ENCODE results near the gene TMEM200A. TPM values are rescaled to one million over a fixed set of nuclear protein-coding genes. Genes with fewer than 3 reads are reported as not detected.

TMEM200A gene
- total and polyA plus RNA-seq, 7 donors, result 0.71 to 10.2 (median 4.4) TPM

DNA sequence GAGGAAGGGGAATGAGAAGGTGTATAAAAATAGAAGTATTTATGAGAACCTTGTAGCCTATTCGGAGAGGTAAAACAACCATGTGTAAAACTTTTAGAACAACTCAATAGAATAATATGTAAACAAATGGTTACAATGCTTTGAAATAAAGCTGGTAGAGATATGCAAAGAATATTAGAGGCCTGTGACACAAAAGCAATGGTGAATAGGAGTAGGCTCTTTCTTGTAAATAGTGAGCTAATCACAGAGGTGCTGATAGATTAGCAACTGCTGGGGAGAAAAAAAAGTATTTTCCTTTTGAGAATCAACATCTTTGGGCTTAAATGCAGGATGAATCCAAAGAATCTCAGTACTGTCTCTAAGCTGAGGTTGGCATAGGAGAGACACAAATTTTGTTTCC, 7.0 kb downstream of the TMEM200A start:
- 76 to 94% methylated on average over 1 of the region's 1 CpG for WGBS, 2 donors
- Histone ChIP-seq H3K4me3 (no peak overlapping the region), H3K27ac (no peak overlapping the region), H3K27me3 (peaks cover 0 to 3% (median 0%) of the 10 kb centered on the region in 3 donors), H3K36me3 (no peaks in the 10 kb centered on the region), H3K4me1 (no peaks in the 10 kb centered on the region), H3K9me3 (no peaks in the 10 kb centered on the region)
- TF ChIP-seq POLR2A (IDR thresholded peaks at IDR 0.05) (no peak), POLR2AphosphoS5 (IDR thresholded peaks at IDR 0.05) (no peak), EP300 (IDR thresholded peaks at IDR 0.05) (no peak), CTCF (IDR thresholded peaks at IDR 0.05) (no peak)
- intact Hi-C loops (cut with DNase I), result no loop called here
- DNase-seq, result no peak

- Histone ChIP-seq H3K27me3 (no peaks in the 10 kb centered on the region), H3K4me1 (no peaks in the 10 kb centered on the region), H3K27ac (no peak overlapping the region), H3K4me3 (no peak overlapping the region), H3K9me3 (no peaks in the 10 kb centered on the region), H3K36me3 (no peaks in the 10 kb centered on the region)
- no peak for DNase-seq
- intact Hi-C loops (cut with DNase I), result no loop called here
- WGBS, 2 donors, result 84 to 98% methylated on average over 2 of the region's 2 CpGs
- TF ChIP-seq CTCF (IDR thresholded peaks at IDR 0.05), result no peak
- TF ChIP-seq EP300 (IDR thresholded peaks at IDR 0.05), result no peak
- TF ChIP-seq POLR2A (IDR thresholded peaks at IDR 0.05), result no peak
- TF ChIP-seq POLR2AphosphoS5 (IDR thresholded peaks at IDR 0.05), result no peak
Measured at GRCh38 chr6:130373992-130374391, 8.2 kb downstream of the TMEM200A start.

DNA sequence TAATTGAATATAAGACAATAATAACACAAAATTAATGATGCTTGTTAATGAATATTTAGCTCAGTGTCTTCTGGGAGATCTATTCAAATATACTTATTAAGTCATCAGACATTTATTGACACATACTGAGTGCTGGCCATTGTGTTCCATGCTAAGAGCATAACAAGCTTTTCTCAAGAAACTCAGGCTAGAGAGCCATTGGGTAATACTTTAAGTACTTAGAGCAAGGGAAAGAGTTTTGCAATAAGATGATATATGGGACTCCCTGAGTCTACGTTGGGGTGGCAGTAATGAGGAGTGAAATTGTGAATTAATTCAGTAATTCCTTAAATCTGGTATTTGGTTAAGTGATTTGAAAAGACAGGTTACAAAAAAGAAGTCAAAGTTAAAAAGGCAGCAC, 11.1 kb downstream of the TMEM200A start:
- no peak for TF ChIP-seq POLR2AphosphoS5 (IDR thresholded peaks at IDR 0.05)
- no peak for TF ChIP-seq POLR2A (IDR thresholded peaks at IDR 0.05)
- TF ChIP-seq CTCF (IDR thresholded peaks at IDR 0.05), result no peak
- no peak for TF ChIP-seq EP300 (IDR thresholded peaks at IDR 0.05)
- Histone ChIP-seq H3K4me1 (no peaks in the 10 kb centered on the region), H3K27me3 (no peaks in the 10 kb centered on the region), H3K36me3 (no peaks in the 10 kb centered on the region), H3K27ac (no peak overlapping the region), H3K4me3 (no peak overlapping the region), H3K9me3 (no peaks in the 10 kb centered on the region)
- intact Hi-C loops (cut with DNase I), result no loop called here
- 63 to 81% methylated on average over 1 of the region's 1 CpG for WGBS, 2 donors
- no peak for DNase-seq

DNA sequence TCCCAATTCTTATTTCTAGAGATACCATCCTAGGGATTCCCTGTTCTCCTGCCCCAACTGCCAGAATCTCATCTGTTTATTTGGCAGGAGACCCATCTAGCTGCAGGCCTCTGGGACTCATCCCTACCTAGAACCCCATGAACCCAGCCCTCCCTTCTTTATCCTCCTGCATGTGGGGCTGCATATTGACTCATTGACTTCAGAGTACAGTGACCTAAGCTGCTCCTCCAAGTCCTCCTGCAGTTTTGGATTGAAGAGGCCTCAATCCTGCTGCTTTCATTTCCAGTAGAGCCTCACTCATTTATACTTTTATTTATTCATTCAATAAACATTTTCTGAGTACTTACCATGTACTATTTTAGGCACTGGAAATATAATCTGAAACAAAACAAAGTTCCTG, 11.6 kb downstream of the TMEM200A start:
- H3K4me1 ChIP-seq, result no peaks in the 10 kb centered on the region
- H3K36me3 ChIP-seq, result no peaks in the 10 kb centered on the region
- no peak overlapping the region for H3K4me3 ChIP-seq
- intact Hi-C loops (cut with DNase I), result no loop called here
- no peaks in the 10 kb centered on the region for H3K27me3 ChIP-seq
- no peak for TF ChIP-seq POLR2A (IDR thresholded peaks at IDR 0.05)
- TF ChIP-seq CTCF (IDR thresholded peaks at IDR 0.05), result no peak
- no peak for TF ChIP-seq POLR2AphosphoS5 (IDR thresholded peaks at IDR 0.05)
- no peak for TF ChIP-seq EP300 (IDR thresholded peaks at IDR 0.05)
- H3K27ac ChIP-seq, result no peak overlapping the region
- H3K9me3 ChIP-seq, result no peaks in the 10 kb centered on the region
- DNase-seq, result no peak

GRCh38 chr6:130377915-130378314, 12.1 kb downstream of the TMEM200A start:
- Histone ChIP-seq H3K4me1 (no peaks in the 10 kb centered on the region), H3K27me3 (no peaks in the 10 kb centered on the region), H3K27ac (no peak overlapping the region), H3K4me3 (no peak overlapping the region), H3K36me3 (no peaks in the 10 kb centered on the region), H3K9me3 (no peaks in the 10 kb centered on the region)
- no peak for TF ChIP-seq CTCF (IDR thresholded peaks at IDR 0.05)
- TF ChIP-seq POLR2A (IDR thresholded peaks at IDR 0.05), result no peak
- no peak for TF ChIP-seq POLR2AphosphoS5 (IDR thresholded peaks at IDR 0.05)
- intact Hi-C loops (cut with DNase I), result no loop called here
- no peak for DNase-seq
- 21 to 73% methylated on average over 2 of the region's 2 CpGs for WGBS, 2 donors

Measured in sigmoid colon (tissue), 7 donors.